Urothelium cell line (cell line): Measurements from ENCODE around the gene CNTNAP5.
"Not testable (repeated sequence)": the region's sequence is repeated elsewhere in the genome, so short reads cannot be mapped to it uniquely, and the experiment has no call there.

Experiments used
- DNase-seq: peaks from one replicate; pipeline ENCODE4 v3.0.0; 2011; ENCODE audit warnings: low spot score, mixed read lengths
- FAIRE-seq: peaks from 2 replicates; lab custom pipeline; 2011; peaks lifted over from hg19 to GRCh38; lab: Jason Lieb, UNC

The CNTNAP5 gene

DNA sequence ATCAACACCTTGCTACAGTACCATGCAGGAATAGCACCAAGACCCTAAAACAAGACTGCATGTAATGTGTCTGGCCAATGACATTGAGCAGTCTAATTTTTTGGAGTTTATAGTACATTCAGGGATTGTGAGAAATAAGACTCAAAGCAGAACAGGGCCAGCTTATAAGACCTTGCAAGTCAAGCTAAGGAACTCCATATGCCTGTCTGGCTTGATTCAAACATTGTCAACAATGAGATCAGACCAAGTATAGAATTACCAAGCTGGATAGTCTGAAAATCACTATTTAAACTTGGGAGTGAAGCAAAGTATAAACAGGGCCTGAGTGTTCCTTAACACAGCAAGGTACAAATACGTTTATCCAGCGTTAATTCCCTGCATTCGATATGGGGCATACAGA, 370.9 kb downstream of the CNTNAP5 start:
- DNase-seq (no peak), FAIRE-seq (no peak)

GRCh38 chr2:124402274-124402673, 377.2 kb downstream of the CNTNAP5 start:
- FAIRE-seq (no peak), DNase-seq (no peak)

DNA sequence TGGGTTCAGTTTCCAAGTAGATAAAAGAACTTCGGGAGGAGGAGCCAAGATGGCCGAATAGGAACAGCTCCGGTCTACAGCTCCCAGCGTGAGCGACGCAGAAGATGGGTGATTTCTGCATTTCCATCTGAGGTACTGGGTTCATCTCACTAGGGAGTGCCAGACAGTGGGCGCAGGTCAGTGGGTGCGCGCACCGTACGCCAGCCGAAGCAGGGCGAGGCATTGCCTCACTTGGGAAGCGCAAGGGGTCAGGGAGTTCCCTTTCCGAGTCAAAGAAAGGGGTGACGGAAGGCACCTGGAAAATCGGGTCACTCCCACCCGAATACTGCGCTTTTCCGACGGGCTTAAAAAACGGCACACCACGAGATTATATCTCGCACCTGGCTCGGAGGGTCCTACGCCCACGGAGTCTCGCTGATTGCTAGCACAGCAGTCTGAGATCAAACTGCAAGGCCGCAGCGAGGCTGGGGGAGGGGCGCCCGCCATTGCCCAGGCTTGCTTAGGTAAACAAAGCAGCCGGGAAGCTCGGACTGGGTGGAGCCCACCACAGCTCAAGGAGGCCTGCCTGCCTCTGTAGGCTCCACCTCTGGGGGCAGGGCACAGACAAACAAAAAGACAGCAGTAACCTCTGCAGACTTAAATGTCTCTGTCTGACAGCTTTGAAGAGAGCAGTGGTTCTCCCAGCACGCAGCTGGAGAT, 382.9 kb downstream of the CNTNAP5 start:
- FAIRE-seq, DNase-seq: not testable (repeated sequence)

GRCh38 chr2:124424074-124424473, 399.0 kb downstream of the CNTNAP5 start:
- DNase-seq (no peak), FAIRE-seq (no peak)

GRCh38 chr2:124426122-124426521, 401.0 kb downstream of the CNTNAP5 start:
- DNase-seq (no peak), FAIRE-seq (no peak)

DNA sequence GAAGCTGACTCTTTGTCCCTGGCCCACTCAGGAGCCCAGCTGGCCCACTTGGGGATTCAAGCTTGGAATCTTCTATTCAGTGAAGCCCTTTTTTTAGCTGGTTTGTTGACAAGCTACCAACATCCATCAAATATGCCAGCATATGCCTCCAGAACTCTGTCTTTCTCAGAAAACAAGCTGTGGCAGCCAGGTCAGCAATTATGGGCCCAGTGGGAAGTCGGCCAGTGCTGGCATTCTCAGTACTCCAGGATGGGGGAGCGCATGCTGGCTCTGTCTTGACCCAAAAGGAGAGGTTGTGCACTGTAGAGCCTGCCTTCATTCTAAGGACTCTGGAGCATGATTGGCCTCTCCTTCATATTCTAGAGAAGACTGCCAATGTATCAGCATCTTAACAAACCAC, 401.5 kb downstream of the CNTNAP5 start:
- DNase-seq (no peak), FAIRE-seq (no peak)

DNA sequence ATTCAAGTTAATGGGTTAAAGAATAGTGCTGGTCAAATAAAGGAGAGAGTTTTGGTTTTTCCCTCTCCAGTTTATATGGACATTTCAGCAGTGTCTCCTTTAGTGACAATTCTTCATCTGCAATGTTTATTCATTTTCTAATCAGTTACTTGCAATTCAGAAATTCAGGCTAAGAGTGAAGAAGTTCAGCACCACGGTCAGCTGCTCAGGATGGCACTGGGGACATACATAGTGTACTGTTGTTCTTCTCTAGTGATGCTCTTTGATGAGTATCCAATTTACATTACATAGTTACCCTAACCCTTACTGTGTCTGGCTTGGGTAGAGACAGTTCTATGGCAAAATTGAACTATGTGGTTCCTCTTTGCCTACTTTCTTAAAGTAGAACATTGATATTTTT, 412.7 kb downstream of the CNTNAP5 start:
- no peak for DNase-seq
- no peak for FAIRE-seq

- no peak for DNase-seq
- no peak for FAIRE-seq
These were observed 425.4 kb downstream of the CNTNAP5 start for GRCh38 chr2:124450481-124450880.

DNA sequence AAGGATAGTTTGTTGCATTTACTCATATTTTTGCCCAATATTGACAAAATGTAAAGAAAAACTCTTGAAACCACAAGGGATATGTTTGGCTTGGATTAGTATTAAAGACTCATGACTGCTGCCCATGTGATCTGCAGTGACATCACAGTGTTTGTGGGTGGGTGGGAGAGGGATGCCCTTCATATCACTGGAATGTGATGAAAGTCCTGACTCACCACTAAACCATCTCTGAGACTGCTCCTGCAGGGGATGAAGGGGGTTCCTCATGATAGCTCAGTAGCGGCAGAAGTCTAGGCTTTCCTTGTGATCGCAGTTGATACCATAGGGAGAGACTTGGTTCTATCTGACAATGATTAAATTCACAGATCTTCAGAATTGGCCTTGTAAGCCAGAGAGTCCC, 451.2 kb downstream of the CNTNAP5 start:
- FAIRE-seq, result no peak
- peak; percentile 83 for DNase-seq

DNA sequence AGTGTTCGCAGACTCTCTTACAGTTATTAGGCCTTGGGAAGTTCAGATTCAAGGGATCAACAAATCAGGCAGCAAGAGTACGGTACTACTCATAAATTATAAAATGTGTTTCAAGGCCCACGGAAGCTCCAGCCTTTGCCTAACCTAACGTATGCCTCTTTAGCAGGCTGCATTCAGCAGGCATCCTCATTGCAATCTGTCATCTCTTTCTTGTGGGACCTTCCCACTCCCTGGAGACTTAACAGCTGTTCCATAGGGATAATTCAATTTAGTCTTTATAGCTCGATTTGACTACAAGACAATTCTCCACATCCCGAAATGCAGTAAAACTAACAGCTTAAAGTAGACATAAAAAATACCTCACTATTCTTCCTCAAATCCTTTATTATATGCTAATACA, 453.7 kb downstream of the CNTNAP5 start:
- FAIRE-seq, result no peak
- DNase-seq, result no peak

- no peak for FAIRE-seq
These were observed 455.9 kb downstream of the CNTNAP5 start for GRCh38 chr2:124480958-124481357.

GRCh38 chr2:124482044-124482443, 457.0 kb downstream of the CNTNAP5 start:
- FAIRE-seq, result no peak
- no peak for DNase-seq

More at GRCh38 chr2:124480958-124481357, 455.9 kb downstream of the CNTNAP5 start:
- no peak for DNase-seq

DNA sequence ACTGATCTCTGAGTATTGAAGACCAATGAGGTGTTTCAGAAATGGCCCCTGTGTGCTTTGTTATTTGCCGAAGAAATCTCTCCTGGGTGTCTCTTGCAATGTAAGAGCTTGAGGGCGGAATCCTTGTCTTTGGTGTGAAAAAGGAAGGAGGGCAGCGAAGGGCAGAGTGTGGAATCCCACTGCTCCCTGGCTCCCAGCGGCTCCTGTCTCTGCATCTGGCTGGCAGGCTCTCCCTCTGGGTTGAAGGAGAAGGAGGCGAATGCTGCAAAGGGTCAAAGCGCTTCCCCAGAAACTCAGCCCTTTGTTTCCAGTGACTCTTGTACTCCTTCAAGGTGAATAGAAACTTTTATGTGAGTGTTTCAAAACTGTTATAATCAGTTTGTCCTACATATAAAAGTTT, 457.5 kb downstream of the CNTNAP5 start:
- FAIRE-seq (no peak), DNase-seq (no peak)

- DNase-seq (no peak), FAIRE-seq (no peak)
These were observed 460.6 kb downstream of the CNTNAP5 start for GRCh38 chr2:124485659-124486058.

DNA sequence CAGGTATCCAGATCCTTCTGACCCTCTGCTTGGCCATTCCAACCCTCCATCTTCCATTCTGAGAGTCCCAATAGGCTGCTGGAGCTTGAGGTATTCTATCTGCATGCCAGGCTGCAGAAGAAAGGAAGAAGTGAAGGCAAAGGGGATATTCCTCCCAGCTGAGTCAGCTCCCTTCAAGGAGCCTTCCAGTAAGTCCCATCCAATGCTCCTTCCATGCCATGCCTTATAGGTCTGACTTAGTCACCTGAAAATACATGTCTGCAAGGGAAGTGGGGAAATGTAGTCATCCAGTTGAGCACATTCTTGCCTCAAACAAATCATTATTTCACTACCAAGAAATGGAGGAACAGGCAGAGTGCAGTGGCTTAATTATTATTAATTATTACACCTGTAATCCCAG, 464.6 kb downstream of the CNTNAP5 start:
- no peak for FAIRE-seq

GRCh38 chr2:124501575-124502152, 476.6 kb downstream of the CNTNAP5 start:
- FAIRE-seq (no peak), DNase-seq (no peak)

More for the DNA sequence above, 464.6 kb downstream of the CNTNAP5 start:
- no peak for DNase-seq

GRCh38 chr2:124514236-124514635, 489.1 kb downstream of the CNTNAP5 start:
- no peak for FAIRE-seq

DNA sequence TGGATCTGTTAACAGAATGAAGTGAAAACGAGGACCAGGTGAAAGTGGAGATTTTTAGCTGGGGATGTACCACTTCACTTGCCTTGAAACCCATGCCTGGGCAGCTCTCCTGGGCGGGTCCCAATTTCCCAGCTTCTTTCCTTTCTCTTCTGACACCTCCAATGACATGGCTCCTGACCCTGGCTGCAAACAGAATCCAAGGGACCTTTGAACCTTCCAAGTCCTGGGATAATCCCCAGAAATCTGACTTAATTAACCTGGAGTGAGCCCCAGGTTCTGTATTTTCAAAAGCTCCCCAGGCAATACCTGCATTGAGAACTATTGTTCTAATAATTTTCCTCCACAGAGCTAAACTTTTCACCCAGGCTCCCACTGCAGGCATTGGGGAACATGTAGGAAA, 495.9 kb downstream of the CNTNAP5 start:
- DNase-seq (no peak), FAIRE-seq (no peak)

More at GRCh38 chr2:124514236-124514635, 489.1 kb downstream of the CNTNAP5 start:
- DNase-seq, result no peak

GRCh38 chr2:124523096-124523495, 498.0 kb downstream of the CNTNAP5 start:
- DNase-seq, result no peak
- no peak for FAIRE-seq

DNA sequence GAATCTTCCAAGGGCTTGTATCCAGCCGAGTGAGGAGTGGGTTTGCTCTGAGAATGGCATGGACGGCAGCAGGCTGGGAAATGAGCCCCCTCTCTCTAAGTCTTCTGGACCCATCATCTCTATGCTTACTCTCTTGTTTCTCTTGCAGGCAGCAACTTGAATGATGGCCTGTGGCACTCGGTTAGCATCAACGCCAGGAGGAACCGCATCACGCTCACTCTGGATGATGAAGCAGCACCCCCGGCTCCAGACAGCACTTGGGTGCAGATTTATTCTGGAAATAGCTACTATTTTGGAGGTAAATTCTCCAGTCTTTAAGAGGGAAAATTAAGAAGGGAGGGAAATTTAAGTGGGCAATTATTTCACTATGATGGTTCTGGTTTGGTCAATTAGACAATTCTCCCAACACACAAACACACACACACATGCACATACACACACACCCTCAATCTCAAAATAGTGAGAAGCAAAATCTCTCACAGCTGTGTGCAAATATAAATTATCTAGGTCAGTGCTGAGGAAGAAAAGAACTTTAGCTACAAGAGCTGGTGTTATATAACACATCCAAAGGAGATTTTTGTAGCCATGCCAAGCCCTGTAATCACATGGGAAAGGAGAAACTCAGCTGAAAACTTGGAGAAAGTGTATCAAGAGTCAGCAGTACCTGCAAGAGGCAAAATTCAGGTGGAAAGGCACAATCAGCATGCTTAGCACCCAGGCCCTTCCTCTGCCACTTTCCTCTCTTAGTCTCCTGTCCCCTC, 499.2 kb downstream of the CNTNAP5 start:
- no peak for DNase-seq
- no peak for FAIRE-seq

- FAIRE-seq (no peak), DNase-seq (no peak)
These were observed 501.1 kb downstream of the CNTNAP5 start for GRCh38 chr2:124526221-124526620.

GRCh38 chr2:124530203-124530602, 505.1 kb downstream of the CNTNAP5 start:
- FAIRE-seq (no peak), DNase-seq (no peak)
